SW 1271 (cell line): ENCODE results near the gene NHEJ1.

Experiments used
- DNase-seq, 2 experiments: peaks; one replicate each; lab custom pipeline; 2025; lab: John Stamatoyannopoulos, UW

The NHEJ1 gene

DNA sequence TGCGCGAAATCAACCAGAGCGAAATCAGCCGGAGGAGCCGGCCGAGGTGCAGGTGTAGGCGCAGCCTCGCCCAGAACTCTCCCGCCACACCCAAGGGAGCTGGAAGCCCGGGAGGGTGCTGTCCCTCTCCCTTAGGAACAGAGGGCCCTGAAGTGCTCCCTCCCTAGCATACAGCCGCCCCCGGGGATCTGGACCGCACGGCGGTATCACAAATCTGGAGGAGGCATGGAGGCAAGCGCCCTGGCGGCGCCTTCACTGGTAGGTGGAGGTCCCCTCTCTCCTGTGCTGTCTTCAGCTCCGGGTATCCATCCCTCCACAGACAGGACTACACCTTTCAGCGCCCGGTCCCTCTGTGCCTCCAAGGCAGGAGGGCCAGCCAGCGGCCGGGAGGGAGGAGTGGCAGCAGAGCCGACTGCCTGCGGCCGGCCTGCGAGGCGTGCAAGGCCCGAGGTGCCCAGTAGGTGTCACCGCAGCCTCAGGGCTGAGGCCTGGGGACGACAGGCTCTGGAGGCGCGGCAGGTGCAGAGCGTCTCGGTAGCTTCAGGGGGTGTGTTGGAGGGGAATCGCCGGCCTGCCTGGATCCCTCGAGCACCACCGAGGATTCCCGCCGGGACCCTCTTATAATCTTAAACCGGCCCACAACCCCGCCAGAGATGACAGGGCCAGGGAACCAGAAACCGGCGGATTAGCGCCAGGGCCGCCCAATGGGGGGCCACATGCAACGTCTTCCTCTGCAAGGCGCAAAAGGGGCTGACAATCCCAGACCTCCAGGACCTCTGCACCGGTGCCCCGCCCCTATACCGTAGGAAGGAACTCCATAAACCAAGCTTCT is 102.7 kb downstream of the NHEJ1 start:
- peak in 1 of 2 experiments; percentile 12 for DNase-seq

DNA sequence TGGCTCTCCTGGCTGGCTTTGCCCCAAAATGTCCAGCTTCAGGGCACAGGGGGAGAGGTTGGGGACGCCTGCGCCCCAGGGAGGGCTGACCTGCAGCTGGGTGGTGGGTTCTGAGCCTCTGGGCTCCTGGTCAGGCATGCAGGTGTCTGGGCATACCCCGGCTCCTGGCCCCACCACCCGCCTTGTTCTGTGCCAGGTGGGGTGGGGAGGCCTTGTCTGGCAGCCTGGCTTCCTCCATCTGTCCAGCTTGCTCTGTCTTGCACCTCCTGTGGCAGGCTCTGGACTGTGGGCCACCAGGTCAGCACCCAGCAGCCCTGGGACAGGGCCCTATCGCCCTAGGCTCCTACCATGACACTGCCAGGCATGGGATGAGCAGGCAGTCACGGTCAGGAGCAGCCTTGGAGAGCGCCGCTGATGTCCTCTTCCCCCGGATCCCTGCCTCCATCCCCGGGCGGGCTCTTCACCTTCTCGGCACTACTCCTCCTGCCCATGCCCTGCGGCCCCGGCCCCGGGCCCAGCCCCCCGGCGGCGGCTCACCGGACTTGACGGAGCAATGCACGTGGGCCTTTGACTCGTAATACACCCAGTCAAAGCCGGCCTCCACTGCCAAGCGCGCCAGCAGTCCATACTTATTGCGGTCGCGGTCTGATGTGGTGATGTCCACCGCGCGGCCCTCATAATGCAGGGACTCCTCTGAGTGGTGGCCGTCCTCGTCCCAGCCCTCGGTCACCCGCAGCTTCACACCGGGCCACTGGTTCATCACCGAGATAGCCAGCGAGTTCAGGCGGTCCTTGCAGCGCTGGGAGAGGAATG is 103.5 kb downstream of the NHEJ1 start:
- no peak for DNase-seq

DNA sequence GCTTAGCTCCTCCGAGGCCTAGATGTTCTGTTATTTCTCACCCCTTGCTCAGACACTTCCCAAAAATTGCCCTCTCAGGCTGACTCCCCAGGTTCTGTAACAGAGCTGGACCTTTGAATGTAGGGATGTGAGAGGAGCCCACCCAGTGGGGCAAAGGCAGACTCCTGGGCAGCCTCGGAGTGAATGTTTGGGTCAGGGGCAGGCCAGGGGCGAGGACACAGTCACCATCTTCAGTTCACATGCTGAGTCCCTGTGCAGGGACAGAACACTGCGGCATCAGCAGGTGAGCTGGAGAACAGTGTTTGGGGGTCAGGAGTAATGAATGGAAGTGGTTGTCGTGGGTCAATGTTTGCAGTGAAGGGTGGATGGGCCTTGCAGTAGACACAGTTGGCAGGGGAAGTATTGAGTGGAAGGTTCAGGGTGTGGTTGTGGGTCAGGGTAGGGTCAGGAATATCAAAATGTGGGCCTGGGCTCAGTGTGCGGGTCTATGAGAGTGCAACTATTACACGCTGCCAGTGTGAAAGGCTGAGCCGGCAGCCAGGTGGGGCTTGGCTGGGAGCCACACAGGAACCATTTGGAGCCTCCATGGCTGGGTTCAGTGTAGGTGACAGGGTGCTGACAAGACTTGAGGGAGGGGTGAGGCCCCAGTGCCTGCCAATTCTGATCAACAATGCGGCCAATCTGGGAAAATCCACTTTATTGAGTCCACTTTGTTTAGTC is 104.3 kb downstream of the NHEJ1 start:
- no peak for DNase-seq

DNA sequence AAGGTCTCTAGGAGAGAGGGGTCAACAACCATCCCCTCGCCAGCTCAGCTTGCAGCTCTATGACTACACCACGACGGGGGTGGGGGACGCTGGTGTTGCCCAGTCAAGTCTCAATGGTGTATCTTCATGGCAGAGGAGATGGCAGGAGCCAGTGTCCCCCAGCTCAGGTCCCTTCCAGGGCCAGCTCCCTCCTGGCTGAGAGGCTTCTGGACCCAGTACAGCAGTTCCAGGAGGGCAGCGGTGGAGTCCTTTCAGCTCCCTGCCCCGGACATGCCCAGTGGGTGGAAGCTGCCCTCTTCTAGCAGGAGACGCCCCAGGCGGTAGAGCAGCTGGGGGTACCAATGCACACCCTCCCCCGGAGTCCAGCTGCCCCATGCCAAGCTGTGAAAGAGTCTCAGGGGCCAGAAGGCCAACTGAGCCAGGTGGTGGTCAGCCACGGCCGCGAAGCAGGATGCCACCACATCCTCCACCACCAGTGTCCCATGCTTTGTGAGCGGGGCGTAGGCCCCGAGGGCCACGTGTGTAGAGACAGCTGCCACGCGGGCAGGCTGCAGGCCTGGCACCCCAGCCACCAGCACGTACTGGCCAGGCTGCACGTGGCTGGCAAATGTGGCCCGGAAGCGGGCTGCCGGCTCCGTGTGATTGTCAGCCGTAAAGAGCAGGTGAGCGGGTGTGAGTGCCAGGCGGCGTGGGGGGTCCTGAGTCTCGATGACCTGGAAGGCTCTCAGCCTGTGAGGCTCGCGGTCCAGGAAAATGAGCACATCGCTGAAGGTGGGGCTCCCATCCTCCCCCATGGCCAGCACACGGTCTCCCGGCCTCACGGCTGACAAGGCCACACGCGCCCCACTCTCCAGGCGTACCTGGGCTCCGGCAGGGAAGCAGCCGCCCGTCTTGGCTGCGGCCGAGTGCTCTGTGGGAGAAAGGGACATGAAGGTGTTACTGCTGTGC is 105.4 kb downstream of the NHEJ1 start:
- DNase-seq, result no peak

DNA sequence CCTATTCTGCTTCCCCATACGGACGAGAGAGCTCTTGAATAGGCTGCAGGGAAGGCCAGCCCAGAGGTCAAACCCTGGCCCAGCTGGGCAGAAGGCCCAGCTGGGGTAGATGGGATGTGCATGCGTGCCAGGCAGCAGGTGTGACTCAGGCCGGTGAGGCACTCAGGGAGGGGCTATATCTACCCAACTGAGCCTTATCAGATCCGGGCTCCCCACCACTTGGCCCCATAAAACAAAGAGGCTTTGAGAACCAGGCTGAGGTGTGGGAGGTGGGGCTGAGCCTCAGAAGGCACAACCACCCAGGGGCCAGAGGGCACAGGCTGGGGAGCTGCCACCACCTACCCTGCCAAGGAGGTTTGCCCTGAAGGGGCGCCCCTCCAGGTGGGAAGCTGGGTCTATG is 111.3 kb downstream of the NHEJ1 start:
- no peak for DNase-seq

DNA sequence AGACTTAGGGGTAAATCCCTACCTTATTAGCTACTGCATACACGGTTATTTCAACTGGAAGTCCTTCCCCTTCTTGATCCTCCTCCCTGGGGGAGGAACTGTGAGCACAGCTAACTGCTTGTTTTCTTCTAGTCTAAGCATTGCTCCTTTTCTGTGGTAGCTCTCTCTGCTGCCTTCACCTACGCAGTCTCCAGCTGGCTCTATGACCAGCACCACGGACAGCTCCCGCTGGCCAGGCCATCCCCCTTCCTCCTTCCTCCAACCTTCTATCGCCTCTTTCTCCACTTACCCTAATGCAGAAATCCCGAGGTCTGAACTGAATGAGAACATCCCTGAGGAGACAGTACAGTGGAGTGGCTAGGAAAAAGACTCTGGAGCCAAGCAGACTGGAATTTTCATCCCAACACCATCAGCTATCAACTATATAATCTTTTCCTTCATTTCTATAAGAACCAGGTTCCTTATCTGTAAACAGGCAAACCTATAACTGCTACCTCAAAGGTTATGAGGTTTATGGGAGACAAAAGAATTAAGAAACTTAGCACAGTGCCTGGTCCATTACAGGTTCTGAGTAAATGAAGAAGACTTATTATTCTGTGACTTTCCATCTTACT is 114.6 kb downstream of the NHEJ1 start:
- no peak for DNase-seq

DNA sequence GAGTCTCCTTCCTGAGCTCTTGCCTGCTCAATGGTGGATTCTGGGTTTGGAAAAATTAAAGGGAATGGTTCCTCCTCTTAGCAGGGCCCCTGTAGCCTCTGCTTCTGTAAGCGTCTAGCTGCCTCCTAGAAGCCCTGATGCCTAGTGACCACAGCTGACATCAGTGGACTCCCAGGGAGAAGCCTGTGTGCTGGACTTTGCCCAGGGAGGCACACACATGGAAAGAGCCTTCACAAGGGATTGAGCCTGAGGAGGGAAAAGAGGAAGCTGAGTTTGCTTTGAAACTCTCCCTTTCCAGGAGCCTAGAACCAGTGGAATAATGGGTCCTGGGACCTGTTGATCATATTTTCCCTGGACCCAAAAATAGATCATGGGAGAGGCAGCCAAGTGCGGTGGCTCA is 117.9 kb downstream of the NHEJ1 start:
- DNase-seq, result no peak

DNA sequence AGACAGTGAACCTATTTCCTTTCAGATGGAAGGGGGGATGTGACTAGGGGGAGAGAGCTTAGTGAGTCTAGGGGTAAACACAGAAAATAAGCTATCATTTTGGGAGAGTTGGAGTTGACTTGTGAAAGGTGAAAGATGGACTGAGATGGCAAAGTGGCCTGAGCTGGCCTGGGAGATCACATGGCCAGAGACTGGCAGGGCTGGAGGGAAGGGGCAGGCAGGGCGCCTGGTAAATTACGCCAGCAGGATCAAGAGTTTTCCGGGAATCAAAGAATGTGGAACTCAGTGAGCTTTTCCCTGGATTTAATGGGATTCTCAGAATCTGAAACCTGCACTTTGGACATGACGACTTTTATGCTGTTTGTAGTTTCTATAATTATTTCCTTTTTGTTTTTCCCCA is 118.5 kb downstream of the NHEJ1 start:
- DNase-seq, result no peak

DNA sequence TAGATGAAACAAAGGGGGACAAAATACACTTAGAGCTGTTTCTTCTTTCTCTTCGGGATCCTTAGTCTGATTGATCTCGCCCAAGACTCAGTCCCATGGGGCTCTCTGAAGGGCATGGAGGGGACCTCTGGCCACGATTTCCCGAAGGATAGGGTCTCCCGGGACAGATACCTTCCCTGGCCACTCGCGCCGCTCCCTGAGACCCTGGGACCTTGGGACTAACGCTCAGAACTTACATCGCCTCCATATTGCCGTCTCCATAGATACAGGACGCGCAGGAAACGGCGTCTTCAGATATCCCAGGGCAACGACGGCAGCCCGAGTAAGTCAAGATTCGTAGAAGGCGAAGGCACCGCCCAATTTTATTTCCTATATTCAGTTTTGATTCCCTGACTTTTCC is 119.4 kb downstream of the NHEJ1 start, which contains the start of gene CFAP65:
Gene CFAP65, minus strand, starts transcription at position 265 of the 400 bp plus-strand sequence. CDS start 2,468 bp downstream, outside the sequence.
- DNase-seq, result peak in 1 of 2 experiments; percentile 22

DNA sequence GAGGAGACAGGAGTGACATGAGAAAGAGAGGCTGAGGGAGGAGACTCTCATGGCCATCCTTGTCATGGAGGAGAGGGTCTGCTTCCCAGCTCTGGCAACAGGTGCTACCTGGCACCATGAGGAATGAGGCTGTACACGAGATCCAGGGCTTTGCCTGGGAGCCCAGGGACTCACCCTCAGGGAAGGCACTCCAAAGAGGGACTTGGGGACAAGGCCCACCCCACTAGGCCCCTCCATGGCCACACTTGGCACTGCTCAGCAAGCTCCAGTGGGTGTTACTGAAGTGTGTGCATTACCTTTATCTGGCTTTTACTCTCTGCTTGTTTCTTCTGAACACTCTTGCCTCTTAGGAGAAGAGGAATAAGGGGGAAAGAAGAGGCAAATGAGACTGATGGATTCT is 122.0 kb downstream of the NHEJ1 start:
- no peak for DNase-seq

DNA sequence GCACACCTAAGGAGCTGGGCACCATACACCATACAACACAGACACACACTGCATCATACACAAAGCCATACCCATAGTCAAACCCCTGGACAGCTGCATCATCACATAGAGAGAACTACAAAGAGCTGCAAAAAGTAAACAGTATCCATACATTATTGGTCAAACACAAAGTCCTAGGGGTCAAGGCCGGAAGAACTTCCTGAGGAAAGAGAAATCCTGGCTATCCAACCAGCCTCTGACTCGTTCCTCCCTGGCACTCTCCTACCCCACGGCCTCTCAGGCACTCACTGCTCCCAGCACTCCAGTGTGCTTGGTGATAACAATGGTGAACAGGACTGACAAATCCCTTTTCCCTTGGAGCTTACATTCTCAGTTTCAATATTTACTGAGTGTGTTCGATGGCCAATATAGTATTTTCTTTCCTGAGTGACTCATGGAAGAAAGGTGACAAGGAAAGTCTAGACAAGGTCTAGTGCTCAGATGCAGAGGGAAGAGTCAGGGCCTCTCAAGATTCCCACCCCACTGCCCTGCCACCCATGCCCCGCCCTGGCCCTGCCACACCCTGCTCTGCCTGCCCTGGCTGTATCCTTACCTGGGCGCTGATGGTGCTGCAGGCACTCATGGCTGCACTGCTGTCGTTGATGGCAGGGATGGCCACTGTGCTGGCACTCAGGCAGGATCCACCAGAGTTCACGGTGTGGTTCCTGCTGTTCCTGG is 122.7 kb downstream of the NHEJ1 start:
- no peak for DNase-seq

DNA sequence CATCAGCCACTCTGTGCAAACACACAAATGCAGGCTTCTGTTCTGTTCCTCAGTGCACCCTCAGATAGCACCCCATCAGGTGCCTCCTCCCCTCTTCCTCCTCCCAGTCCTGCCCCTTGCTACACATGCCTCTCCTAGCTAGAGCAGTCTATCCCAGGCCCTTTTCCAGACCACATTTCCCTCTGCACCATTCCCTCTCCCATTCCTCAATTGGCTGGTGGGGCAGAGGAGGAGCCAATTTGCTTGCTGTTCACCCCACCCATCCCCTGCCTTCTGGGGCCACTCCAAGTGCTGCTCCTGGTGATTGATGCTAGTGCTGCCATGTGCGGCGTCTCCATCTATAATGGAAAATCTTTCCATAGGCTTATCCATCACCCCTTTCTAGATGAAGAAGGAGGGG is 124.7 kb downstream of the NHEJ1 start:
- DNase-seq, result no peak

DNA sequence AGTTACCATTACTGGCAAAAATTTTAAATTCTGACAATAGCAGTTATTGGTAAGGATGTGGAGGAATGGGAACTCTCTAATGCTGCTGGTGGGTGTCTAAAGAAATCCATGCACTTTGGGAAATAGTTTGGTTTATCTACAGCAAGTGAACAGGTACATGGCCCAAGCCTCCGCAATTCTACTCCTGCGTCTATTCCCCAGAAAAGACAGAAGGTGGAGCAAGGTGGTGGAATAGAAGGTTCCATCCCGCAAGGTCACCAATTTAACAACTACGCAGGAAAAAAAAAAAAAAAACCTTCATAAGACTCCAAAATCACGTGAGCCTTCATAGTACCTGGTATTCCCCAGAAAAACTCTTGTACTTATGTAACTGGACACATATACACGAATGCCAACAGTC is 125.8 kb downstream of the NHEJ1 start:
- DNase-seq, result no peak

DNA sequence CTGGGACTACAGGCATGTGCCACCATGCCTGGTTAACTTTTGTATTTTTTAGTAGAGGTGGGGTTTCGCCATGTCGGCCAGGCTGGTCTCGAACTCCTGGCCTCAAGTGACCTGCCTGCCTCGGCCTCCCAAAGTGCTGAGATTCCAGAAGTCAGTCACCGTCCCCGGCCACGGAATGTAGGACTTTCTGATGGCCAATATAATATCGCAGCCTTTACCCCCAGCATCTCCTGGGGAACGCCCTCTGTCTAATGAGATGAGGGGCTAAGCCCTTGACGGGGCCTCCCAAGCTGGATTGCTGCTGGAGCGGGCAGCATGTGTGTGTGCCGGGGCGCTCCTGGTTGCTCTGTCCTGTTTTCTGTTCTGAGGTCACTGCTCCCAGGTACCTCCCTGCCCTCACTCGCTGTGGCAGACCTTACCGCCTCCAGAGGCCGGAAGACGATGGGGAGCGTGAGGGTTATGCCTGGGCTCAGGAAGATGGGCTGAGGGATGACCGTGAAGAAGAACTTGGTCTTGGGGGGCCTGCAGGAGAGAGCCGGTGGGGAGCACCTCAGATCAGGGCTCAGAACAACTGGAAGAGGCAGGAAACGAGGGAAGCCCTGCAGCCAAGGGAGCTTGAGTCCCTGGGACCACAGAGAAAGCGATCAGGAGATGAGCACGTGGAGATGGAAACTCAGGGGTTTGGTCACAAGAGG is 128.4 kb downstream of the NHEJ1 start:
- no peak for DNase-seq

DNA sequence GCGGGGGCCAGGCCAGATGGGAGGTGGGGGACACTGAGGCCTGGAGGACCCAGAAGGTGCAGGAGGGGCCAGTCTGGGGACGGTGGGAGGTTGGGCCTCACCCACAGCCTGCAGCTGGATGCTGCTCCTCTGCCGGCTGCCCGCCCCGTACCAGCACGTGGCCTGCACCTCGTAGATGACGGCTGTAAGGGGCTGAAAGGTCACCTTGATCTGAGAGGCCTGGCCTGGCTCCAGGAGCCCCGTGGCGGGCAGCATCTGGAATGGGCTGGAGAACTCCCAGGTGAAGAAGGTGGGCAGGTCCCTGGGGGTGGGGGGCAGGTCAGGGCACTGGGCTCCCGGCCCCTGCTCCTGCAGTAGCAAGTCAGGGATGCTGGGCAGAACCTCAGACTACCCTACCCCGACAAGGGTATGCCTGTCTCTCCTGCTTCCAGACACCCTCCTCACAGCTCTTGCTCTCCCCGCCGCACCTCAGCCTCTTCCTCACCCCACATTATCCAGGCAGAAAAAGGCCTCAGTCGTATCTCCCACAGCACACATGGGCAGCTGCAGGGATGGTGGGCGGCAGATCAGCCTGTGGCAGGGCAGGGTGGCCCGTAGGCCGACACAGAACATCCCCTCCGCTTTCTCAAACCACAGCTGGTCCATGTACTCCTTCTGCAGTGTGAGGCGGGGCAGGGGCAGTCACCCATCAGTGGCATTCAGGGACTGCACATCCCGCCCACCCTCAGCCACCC is 129.4 kb downstream of the NHEJ1 start:
- no peak for DNase-seq

DNA sequence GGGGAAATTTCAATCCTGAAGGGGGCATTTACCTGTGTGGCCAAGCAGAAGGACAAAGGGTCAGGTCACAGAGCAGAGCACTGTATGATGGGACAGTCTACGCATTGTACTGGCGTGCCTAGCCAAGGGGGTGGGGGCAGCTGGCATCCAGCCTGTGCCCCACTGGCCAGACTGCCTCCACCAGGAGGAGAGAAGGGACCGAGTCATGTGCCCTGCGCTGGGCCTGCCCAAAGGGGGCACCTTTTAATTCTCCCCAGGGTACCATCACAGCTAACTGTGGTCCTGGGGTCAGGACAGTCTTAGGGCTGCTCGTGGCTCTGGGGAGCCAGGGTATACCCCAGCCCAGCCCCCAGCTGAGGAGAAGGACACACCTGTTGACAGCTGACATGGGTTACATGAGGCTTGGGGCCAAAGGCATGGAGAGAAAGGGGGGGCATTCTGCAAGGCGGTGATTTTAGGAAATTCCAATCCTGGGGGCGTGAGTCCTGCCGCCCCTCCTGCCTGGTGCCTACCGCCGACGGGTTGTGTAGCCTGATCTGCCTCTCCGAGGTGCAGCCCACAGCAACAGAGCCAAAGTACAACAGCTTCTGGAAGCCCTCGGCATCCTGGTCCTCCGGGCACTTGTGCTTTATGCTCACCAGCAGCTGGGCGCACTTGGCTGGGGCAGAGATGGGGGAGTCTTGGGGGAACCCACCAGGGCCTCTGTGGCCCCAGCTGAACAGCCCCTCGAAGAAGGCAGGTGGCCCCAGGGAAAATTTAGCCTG is 130.3 kb downstream of the NHEJ1 start:
- no peak for DNase-seq

DNA sequence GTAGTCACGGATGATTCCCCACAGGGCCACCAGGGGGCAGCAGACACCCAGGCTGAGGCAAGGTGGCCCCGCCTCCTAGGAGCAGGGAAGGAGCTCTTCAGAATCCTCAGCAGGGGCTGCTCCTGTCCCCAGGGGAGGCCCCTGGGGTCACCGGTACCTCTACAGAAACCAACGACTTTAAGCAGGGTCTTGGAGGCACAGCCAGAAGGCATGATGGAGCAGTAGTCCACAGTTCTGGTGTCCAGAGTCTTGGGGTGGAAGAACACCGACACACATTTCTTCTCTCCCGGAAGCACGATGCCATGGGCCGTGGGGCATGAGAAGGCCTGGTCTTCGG is 130.8 kb downstream of the NHEJ1 start:
- peak; percentile 36 to 71 for DNase-seq
